Spleen (tissue), 11 donors: ENCODE results near the gene PPP1R12B. TPM values are rescaled to one million over a fixed set of nuclear protein-coding genes. Genes with fewer than 3 reads are reported as not detected.

Source experiments
- DNase-seq: peaks from one replicate; pipeline ENCODE4 v3.0.0-alpha.2; 2020
- H3K27ac ChIP-seq, 8 donors: fragments of 200-600 bp; sonication (generic) in 7 of 8; 1 replicate in 4 of 8; 2 replicates in 4 of 8; pipeline versions ENCODE4 v1.5.0 to v1.8.0; 2016 to 2021; ENCODE audit warnings: inconsistent platforms in 4 of 8, mild to moderate bottlenecking in 4 of 8, moderate library complexity in 1 of 8
- H3K27me3 ChIP-seq, 7 donors: fragments of 200-600 bp; sonication (generic) in 6 of 7; replicated peaks in 1 of 7; 1 replicate in 4 of 7; 2 replicates in 3 of 7; pipeline versions ENCODE4 v1.5.0 to v1.8.0; 2016 to 2021; ENCODE audit warnings: inconsistent platforms in 3 of 7, mild to moderate bottlenecking in 1 of 7
- H3K36me3 ChIP-seq, 6 donors: fragments of 200-600 bp; sonication (generic) in 5 of 6; 1 replicate in 4 of 6; 2 replicates in 2 of 6; pipeline versions ENCODE4 v1.5.0 to v1.8.0; 2016 to 2021; ENCODE audit warnings: inconsistent platforms in 2 of 6
- H3K4me1 ChIP-seq, 6 donors: fragments of 200-600 bp; sonication (generic) in 5 of 6; 1 replicate in 3 of 6; 2 replicates in 3 of 6; pipeline versions ENCODE4 v1.5.0 to v1.8.0; 2016 to 2021; ENCODE audit warnings: inconsistent platforms in 3 of 6
- H3K4me3 ChIP-seq, 8 donors: fragments of 200-600 bp; sonication (generic) in 7 of 8; 1 replicate in 4 of 8; 2 replicates in 4 of 8; pipeline versions ENCODE4 v1.5.0 to v1.8.0; 2016 to 2021; ENCODE audit warnings: inconsistent platforms in 4 of 8, mild to moderate bottlenecking in 4 of 8, moderate library complexity in 2 of 8
- H3K9me3 ChIP-seq, 8 donors: fragments of 200-600 bp; sonication (generic) in 7 of 8; 1 replicate in 4 of 8; 2 replicates in 4 of 8; pipeline versions ENCODE4 v1.5.0 to v1.8.0; 2016 to 2021; ENCODE audit warnings: inconsistent platforms in 4 of 8
- CTCF ChIP-seq, 11 experiments: fragments of 200-600 bp in 7 of 11; fragments of 450-650 bp in 4 of 11; sonication (generic) in 4 of 11; IDR thresholded peaks in 8 of 11; conservative IDR thresholded peaks in 3 of 11; 1 replicate in 7 of 11; 2 replicates in 4 of 11; pipeline versions ENCODE4 v1.4.0 to v1.8.0; 2016 to 2021; ENCODE audit warnings: antibody characterized with exemption in 11 of 11, inconsistent platforms in 4 of 11, mild to moderate bottlenecking in 1 of 11
- POLR2A ChIP-seq, 3 donors: fragments of 450-650 bp; IDR thresholded peaks; one replicate each; pipeline ENCODE4 v1.5.1; 2017; ENCODE audit warnings: antibody characterized with exemption in 3 of 3, mild to moderate bottlenecking in 1 of 3
- POLR2AphosphoS5 ChIP-seq, 3 donors: sonication (generic); formaldehyde crosslinking; IDR thresholded peaks; one replicate each; pipeline ENCODE4 v1.5.1; 2017; ENCODE audit warnings: antibody characterized with exemption in 3 of 3
- WGBS, 5 donors: extraction: QIAGEN DNeasy Blood & Tissue Kit in 3 of 5; methylation state at CpG; one replicate each; pipeline versions ENCODE4 v1.1.5 to v1.1.7; 2013 to 2018; 5-methylcytosine and 5-hydroxymethylcytosine counted together
- intact Hi-C: fragments of 100-400 bp; cut with DNase I; formaldehyde crosslinking; loops from one replicate; pipeline ENCODE4 v1.15.0; 2023; ENCODE audit warnings: low total_unique reads
- polyA plus RNA-seq, 3 donors: library from polyadenylated mRNA; stranded (reverse); fragments of 200-250 nt; gene quantifications; one replicate each; pipeline ENCODE4 v1.2.1, GENCODE V29; 2013
- total RNA-seq, 7 donors: library from RNA; depleted of rRNA in 3 of 7; stranded (reverse); fragments of >200 nt in 3 of 7; fragmentation: NEBNext Ultra II Directional in 4 of 7; extraction: Animal tissue kit (Norgen Biotek cat#: 25700) in 4 of 7; gene quantifications; one replicate each; pipeline versions ENCODE4 v1.1.0 to v1.2.1, GENCODE V29; 2016 to 2021
- donor health status: healthy with polysubstance abuse.
- donor health status: DM: no; HTN: no; CAD: no; lungs with moderate emphysema.
- donor health status: DM: no; HTN: no; CAD: no.
- donor health status: Bipolar disorder and iron deficiency.
- donor health status: healthy.
- donor health status: DM: no; HTN: no; CAD: no.
- donor health status: DM: yes; HTN: yes; CAD: no.

PPP1R12B gene
- total and polyA plus RNA-seq, 10 donors, result 2.4 to 124 (median 73.7) TPM

- Histone ChIP-seq H3K27ac (peak overlapping the region in 7 of 8 donors; percentile 7 to 64 (median 44)), H3K4me1 (peaks cover 0 to 50% (median 17%) of the 10 kb centered on the region in 6 donors), H3K36me3 (peaks cover 0 to 61% (median 2%) of the 10 kb centered on the region in 6 donors), H3K4me3 (no peak overlapping the region), H3K27me3 (no peaks in the 10 kb centered on the region), H3K9me3 (no peaks in the 10 kb centered on the region)
- TF ChIP-seq POLR2AphosphoS5 (IDR thresholded peaks at IDR 0.05) (no peak), POLR2A (IDR thresholded peaks at IDR 0.05) (no peak), CTCF (IDR thresholded peaks at IDR 0.05 in 8 of 11, conservative IDR thresholded peaks at IDR 0.05 in 3 of 11) (no peak)
- intact Hi-C loops, result no loop called here
- WGBS, 5 donors, result 90 to 95% (median 93%) methylated on average over 4 of the region's 4 CpGs
- no peak for DNase-seq
Measured at GRCh38 chr1:202588503-202589189, 240.1 kb downstream of the PPP1R12B start.

GRCh38 chr1:202589190-202589930, 240.9 kb downstream of the PPP1R12B start:
- 56 to 69% (median 68%) methylated on average over 8 of the region's 8 CpGs for WGBS, 5 donors
- Histone ChIP-seq H3K27ac (peak overlapping the region in 7 of 8 donors; percentile 7 to 64 (median 51)), H3K4me3 (no peak overlapping the region), H3K9me3 (no peaks in the 10 kb centered on the region), H3K27me3 (no peaks in the 10 kb centered on the region), H3K36me3 (peaks cover 0 to 61% (median 2%) of the 10 kb centered on the region in 6 donors), H3K4me1 (peaks cover 0 to 50% (median 17%) of the 10 kb centered on the region in 6 donors)
- intact Hi-C loops, result no loop called here
- DNase-seq, result no peak
- TF ChIP-seq POLR2AphosphoS5 (IDR thresholded peaks at IDR 0.05) (peak; percentile 53 to 79 (median 64)), POLR2A (IDR thresholded peaks at IDR 0.05) (no peak), CTCF (IDR thresholded peaks at IDR 0.05 in 8 of 11, conservative IDR thresholded peaks at IDR 0.05 in 3 of 11) (no peak)

- Histone ChIP-seq H3K27ac (peak overlapping the region in 4 of 8 donors; percentile 50 to 64 (median 54)), H3K4me1 (peaks cover 0 to 50% (median 17%) of the 10 kb centered on the region in 6 donors), H3K36me3 (peaks cover 0 to 55% (median 0%) of the 10 kb centered on the region in 6 donors), H3K27me3 (no peaks in the 10 kb centered on the region), H3K9me3 (no peaks in the 10 kb centered on the region), H3K4me3 (no peak overlapping the region)
- WGBS, 5 donors, result 93 to 98% (median 95%) methylated on average over 4 of the region's 4 CpGs
- DNase-seq, result no peak
- intact Hi-C loops, result no loop called here
- no peak for TF ChIP-seq CTCF (IDR thresholded peaks at IDR 0.05 in 8 of 11, conservative IDR thresholded peaks at IDR 0.05 in 3 of 11)
- TF ChIP-seq POLR2A (IDR thresholded peaks at IDR 0.05), result no peak
- TF ChIP-seq POLR2AphosphoS5 (IDR thresholded peaks at IDR 0.05), result no peak
Measured at GRCh38 chr1:202590126-202590525, 241.6 kb downstream of the PPP1R12B start.

GRCh38 chr1:202590975-202591411, 242.5 kb downstream of the PPP1R12B start:
- Histone ChIP-seq H3K36me3 (peaks cover 0 to 49% (median 0%) of the 10 kb centered on the region in 6 donors), H3K4me1 (peaks cover 0 to 41% (median 14%) of the 10 kb centered on the region in 6 donors), H3K4me3 (no peak overlapping the region), H3K27me3 (no peaks in the 10 kb centered on the region), H3K9me3 (no peaks in the 10 kb centered on the region), H3K27ac (no peak overlapping the region)
- intact Hi-C loops, result no loop called here
- TF ChIP-seq POLR2AphosphoS5 (IDR thresholded peaks at IDR 0.05), result peak in 1 of 3 donors; percentile 5
- TF ChIP-seq POLR2A (IDR thresholded peaks at IDR 0.05), result no peak
- 71 to 87% (median 79%) methylated on average over 5 of the region's 5 CpGs for WGBS, 5 donors
- DNase-seq, result no peak
